ENCODE results near the gene SLC6A16.

- TF ChIP-seq EZH2 (IDR thresholded peaks at IDR 0.05) (no peak), POLR2AphosphoS5 (IDR thresholded peaks at IDR 0.05; ENCODE audit: borderline replicate concordance, low read depth, low read length) (no peak)
These were observed 8.7 kb downstream of the SLC6A16 start for GRCh38 chr19:49316284-49316683.
